ENCODE measurements around the gene AP1G2. TPM values are rescaled to one million over a fixed set of nuclear protein-coding genes. Genes with fewer than 3 reads are reported as not detected.

The AP1G2 gene
- polyA plus RNA-seq, 1 donor (not counting 4 experiments of a cell fraction or from before 2014, with no cell fraction given) = 119 TPM

- no peaks in the 10 kb centered on the region for H3K9me3 ChIP-seq (ENCODE audit: control insufficient read depth, low read depth, low read length)
- H3K9ac ChIP-seq (ENCODE audit: control insufficient read depth, extremely low read depth, insufficient read depth, low read length) = no peak overlapping the region
- H4K20me1 ChIP-seq (ENCODE audit: control insufficient read depth, extremely low read depth, insufficient read depth, low read length) = no peaks in the 10 kb centered on the region
- dilution Hi-C loops (cut with MboI; ENCODE audit: extremely low pct_ligation_motif_present, low sequenced_read_pairs) = no loop called here
- H3K4me1 ChIP-seq (ENCODE audit: control insufficient read depth, extremely low read depth, insufficient read depth, low read length) = peaks cover 2% of the 10 kb centered on the region
- no peak overlapping the region for H3K4me2 ChIP-seq (ENCODE audit: control insufficient read depth, extremely low read depth, insufficient read depth, low read depth, low read length)
- FAIRE-seq (no peak), DNase-seq (ENCODE audit: low read depth, low spot score) (no peak)
- H3K4me3 ChIP-seq (ENCODE audit: control insufficient read depth in 2 of 3, extremely low read depth in 1 of 3, insufficient read depth in 2 of 3, low read depth in 1 of 3, low read length in 3 of 3) = no peak overlapping the region
- peaks cover 46% of the 10 kb centered on the region for H3K27me3 ChIP-seq (ENCODE audit: control insufficient read depth, extremely low read depth, insufficient read depth, low read length)
- TF ChIP-seq EZH2 (IDR thresholded peaks at IDR 0.05; ENCODE audit: low read length) (no peak), CTCF (optimal IDR thresholded peaks at IDR 0.05 in 1 of 3, IDR thresholded peaks at IDR 0.05 in 1 of 3, conservative IDR thresholded peaks at IDR 0.05 in 1 of 3; ENCODE audit: extremely low read depth in 1 of 3, insufficient read depth in 2 of 3, low read length in 3 of 3) (no peak)
- H3K79me2 ChIP-seq (ENCODE audit: control insufficient read depth, insufficient read depth, low read length) = no peaks in the 10 kb centered on the region
- H3K27ac ChIP-seq (ENCODE audit: control insufficient read depth, insufficient read depth, low read length) = no peak overlapping the region
- H3K9me1 ChIP-seq (ENCODE audit: control insufficient read depth, extremely low read depth, insufficient read depth, low read length) = no peaks in the 10 kb centered on the region
- H2AFZ ChIP-seq (ENCODE audit: control insufficient read depth, low read length) = peak overlapping the region; percentile 22
- H3K36me3 ChIP-seq (ENCODE audit: control insufficient read depth in 2 of 2, extremely low read depth in 1 of 2, insufficient read depth in 2 of 2, low read length in 2 of 2) = no peaks in the 10 kb centered on the region
These were observed 9.6 kb upstream of the AP1G2 start for GRCh38 chr14:23577004-23577681.

DNA sequence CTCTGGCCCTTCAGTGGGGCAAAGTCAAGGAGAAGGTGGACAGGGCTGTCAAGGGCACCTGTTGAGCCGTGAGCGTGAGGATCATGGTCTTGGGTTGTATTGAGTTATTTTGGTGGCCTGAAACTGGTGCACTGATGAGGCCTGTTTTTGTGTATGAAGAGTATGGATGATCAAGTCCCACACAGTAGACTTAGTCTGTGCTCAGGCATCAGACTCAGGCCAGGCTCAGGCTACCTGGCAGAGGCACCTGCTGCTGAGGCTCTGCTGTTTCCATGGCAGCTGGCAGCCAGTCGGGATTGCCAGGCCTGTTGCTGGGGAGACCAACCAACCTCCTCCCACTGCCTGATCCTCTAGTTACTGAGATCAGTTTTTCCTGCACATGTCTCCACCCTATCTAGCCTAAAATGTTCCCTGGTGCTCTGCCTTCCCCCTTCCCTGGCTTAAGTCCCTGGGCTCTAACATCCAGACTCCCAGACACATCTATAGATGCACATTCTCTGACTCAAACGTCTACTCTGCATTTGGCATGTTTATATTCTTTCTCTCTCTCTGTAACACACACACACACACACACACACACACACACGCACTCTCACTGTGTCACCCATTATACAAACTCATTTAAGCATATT lies 5.9 kb upstream of the AP1G2 start:
- no peaks in the 10 kb centered on the region for H3K9me3 ChIP-seq (ENCODE audit: control insufficient read depth, low read depth, low read length)
- TF ChIP-seq CTCF (optimal IDR thresholded peaks at IDR 0.05 in 1 of 3, IDR thresholded peaks at IDR 0.05 in 1 of 3, conservative IDR thresholded peaks at IDR 0.05 in 1 of 3; ENCODE audit: extremely low read depth in 1 of 3, insufficient read depth in 2 of 3, low read length in 3 of 3) (no peak), EZH2 (IDR thresholded peaks at IDR 0.05; ENCODE audit: low read length) (no peak)
- FAIRE-seq (no peak), DNase-seq (ENCODE audit: low read depth, low spot score) (no peak)
- no peak overlapping the region for H3K9ac ChIP-seq (ENCODE audit: control insufficient read depth, extremely low read depth, insufficient read depth, low read length)
- H3K9me1 ChIP-seq (ENCODE audit: control insufficient read depth, extremely low read depth, insufficient read depth, low read length) = no peaks in the 10 kb centered on the region
- dilution Hi-C loops (cut with MboI; ENCODE audit: extremely low pct_ligation_motif_present, low sequenced_read_pairs) = no loop called here
- H2AFZ ChIP-seq (ENCODE audit: control insufficient read depth, low read length) = no peak overlapping the region
- H3K36me3 ChIP-seq (ENCODE audit: control insufficient read depth in 2 of 2, extremely low read depth in 1 of 2, insufficient read depth in 2 of 2, low read length in 2 of 2) = no peaks in the 10 kb centered on the region
- no peaks in the 10 kb centered on the region for H4K20me1 ChIP-seq (ENCODE audit: control insufficient read depth, extremely low read depth, insufficient read depth, low read length)
- no peak overlapping the region for H3K4me3 ChIP-seq (ENCODE audit: control insufficient read depth in 2 of 3, extremely low read depth in 1 of 3, insufficient read depth in 2 of 3, low read depth in 1 of 3, low read length in 3 of 3)
- no peak overlapping the region for H3K4me2 ChIP-seq (ENCODE audit: control insufficient read depth, extremely low read depth, insufficient read depth, low read depth, low read length)
- H3K4me1 ChIP-seq (ENCODE audit: control insufficient read depth, extremely low read depth, insufficient read depth, low read length) = peaks cover 9% of the 10 kb centered on the region
- H3K79me2 ChIP-seq (ENCODE audit: control insufficient read depth, insufficient read depth, low read length) = no peaks in the 10 kb centered on the region
- peaks cover 36% of the 10 kb centered on the region for H3K27me3 ChIP-seq (ENCODE audit: control insufficient read depth, extremely low read depth, insufficient read depth, low read length)
- no peak overlapping the region for H3K27ac ChIP-seq (ENCODE audit: control insufficient read depth, insufficient read depth, low read length)

Measured in keratinocyte (primary cell).